Suprapubic skin (tissue), 3 donors: ENCODE results near the gene CCDC68.

Source experiments
- CTCF ChIP-seq, 2 donors: fragments of 200-600 bp in 1 of 2; fragments of 450-650 bp in 1 of 2; sonication (generic) in 1 of 2; IDR thresholded peaks; one replicate each; pipeline ENCODE4 v1.5.1; 2016 to 2019; ENCODE audit warnings: antibody characterized with exemption in 2 of 2, mild to moderate bottlenecking in 1 of 2, moderate library complexity in 1 of 2
- EP300 ChIP-seq: sonication (generic); formaldehyde crosslinking; IDR thresholded peaks from one replicate; pipeline ENCODE4 v1.6.1; 2017; ENCODE audit warnings: antibody characterized with exemption
- POLR2A ChIP-seq, 2 donors: fragments of 450-650 bp; IDR thresholded peaks; one replicate each; pipeline ENCODE4 v1.6.1; 2017; ENCODE audit warnings: antibody characterized with exemption in 2 of 2, mild to moderate bottlenecking in 2 of 2, moderate library complexity in 2 of 2

- no peak for TF ChIP-seq CTCF (IDR thresholded peaks at IDR 0.05)
- TF ChIP-seq EP300, result no peak
- TF ChIP-seq POLR2A (IDR thresholded peaks at IDR 0.05), result no peak
These were observed 28.1 kb downstream of the CCDC68 start for GRCh38 chr18:54931152-54931551.
